Effector memory CD8-positive, alpha-beta T cell (primary cell): ENCODE results near the gene THG1L.
A peak's percentile ranks its signal among the peaks of the same experiment; 100 is the strongest.
"Not testable (repeated sequence)": the region's sequence is repeated elsewhere in the genome, so short reads cannot be mapped to it uniquely, and the experiment has no call there.

ENCODE experiments used
- ATAC-seq: fragments of 150-1000 bp; cut with Tn5 transposase; replicated peaks from 2 replicates; pipeline ENCODE4 v1.10.0; 2021; ENCODE audit warnings: mild to moderate bottlenecking, moderate library complexity
- DNase-seq, 3 experiments: peaks; one replicate each; pipeline ENCODE4 v3.0.0; 2021
- H3K27ac Mint-ChIP-seq, 2 donors: one replicate each; pipeline ENCODE4 v1.8.0; 2022; ENCODE audit warnings: mild to moderate bottlenecking in 2 of 2, mixed read lengths in 2 of 2, moderate library complexity in 2 of 2
- H3K27me3 Mint-ChIP-seq, 2 donors: one replicate each; pipeline ENCODE4 v1.8.0; 2022; ENCODE audit warnings: mixed read lengths in 2 of 2
- H3K36me3 Mint-ChIP-seq: one replicate; pipeline ENCODE4 v1.8.0; 2022; ENCODE audit warnings: mild to moderate bottlenecking, moderate library complexity, mixed read lengths; ENCODE audit not compliant: insufficient read depth
- H3K4me1 Mint-ChIP-seq, 2 donors: one replicate each; pipeline ENCODE4 v1.8.0; 2022; ENCODE audit warnings: low read depth in 2 of 2, mixed read lengths in 2 of 2
- H3K4me3 Mint-ChIP-seq, 2 donors: one replicate each; pipeline ENCODE4 v1.8.0; 2022; ENCODE audit warnings: mild to moderate bottlenecking in 2 of 2, mixed read lengths in 2 of 2, moderate library complexity in 2 of 2
- H3K9me3 Mint-ChIP-seq, 2 donors: one replicate each; pipeline ENCODE4 v1.8.0; 2022; ENCODE audit warnings: mixed read lengths in 2 of 2

Gene THG1L

GRCh38 chr5:157710882-157711281 lies 20.3 kb upstream of the THG1L start:
- DNase-seq (no peak), ATAC-seq (no peak)
- H3K27ac Mint-ChIP-seq = no peak overlapping the region
- H3K4me1 Mint-ChIP-seq = no peaks in the 10 kb centered on the region
- H3K9me3 Mint-ChIP-seq = no peaks in the 10 kb centered on the region
- no peaks in the 10 kb centered on the region for H3K36me3 Mint-ChIP-seq
- H3K4me3 Mint-ChIP-seq = no peak overlapping the region
- H3K27me3 Mint-ChIP-seq = peaks cover 4 to 5% of the 10 kb centered on the region in 2 donors

- no peak overlapping the region for H3K27ac Mint-ChIP-seq
- no peak overlapping the region for H3K4me3 Mint-ChIP-seq
- no peaks in the 10 kb centered on the region for H3K9me3 Mint-ChIP-seq
- ATAC-seq (no peak), DNase-seq (no peak)
- no peaks in the 10 kb centered on the region for H3K27me3 Mint-ChIP-seq
- H3K4me1 Mint-ChIP-seq = peaks cover 9 to 10% of the 10 kb centered on the region in 2 donors
- H3K36me3 Mint-ChIP-seq = no peaks in the 10 kb centered on the region
Measured at GRCh38 chr5:157713830-157714595, 17.2 kb upstream of the THG1L start.

GRCh38 chr5:157714596-157714864 lies 16.7 kb upstream of the THG1L start:
- no peaks in the 10 kb centered on the region for H3K9me3 Mint-ChIP-seq
- H3K27ac Mint-ChIP-seq = no peak overlapping the region
- H3K27me3 Mint-ChIP-seq = no peaks in the 10 kb centered on the region
- H3K4me3 Mint-ChIP-seq = no peak overlapping the region
- no peak for ATAC-seq
- H3K4me1 Mint-ChIP-seq = peaks cover 9 to 10% of the 10 kb centered on the region in 2 donors
- H3K36me3 Mint-ChIP-seq = no peaks in the 10 kb centered on the region
- no peak for DNase-seq

- Mint-ChIP-seq H3K36me3 (peaks cover 7% of the 10 kb centered on the region), H3K9me3 (no peaks in the 10 kb centered on the region), H3K4me1 (peaks cover 10% of the 10 kb centered on the region in 2 donors), H3K27me3 (no peaks in the 10 kb centered on the region), H3K4me3 (peak overlapping the region; percentile 17 to 33), H3K27ac (peak overlapping the region in 1 of 2 donors; percentile 75)
- DNase-seq = no peak
- peak; percentile 76 for ATAC-seq
Measured at GRCh38 chr5:157718519-157718918, 12.7 kb upstream of the THG1L start.

- ATAC-seq (no peak), DNase-seq (no peak)
- Mint-ChIP-seq H3K27ac (no peak overlapping the region), H3K27me3 (no peaks in the 10 kb centered on the region), H3K36me3 (peaks cover 7% of the 10 kb centered on the region), H3K4me3 (no peak overlapping the region), H3K9me3 (no peaks in the 10 kb centered on the region), H3K4me1 (peaks cover 10 to 16% of the 10 kb centered on the region in 2 donors)
Measured at GRCh38 chr5:157719245-157719644, 12.0 kb upstream of the THG1L start.

GRCh38 chr5:157721159-157721558 lies 10.1 kb upstream of the THG1L start:
- DNase-seq (no peak), ATAC-seq (no peak)
- peaks cover 7% of the 10 kb centered on the region for H3K36me3 Mint-ChIP-seq
- peaks cover 10 to 16% of the 10 kb centered on the region in 2 donors for H3K4me1 Mint-ChIP-seq
- H3K4me3 Mint-ChIP-seq = no peak overlapping the region
- H3K27me3 Mint-ChIP-seq = no peaks in the 10 kb centered on the region
- H3K27ac Mint-ChIP-seq = no peak overlapping the region
- H3K9me3 Mint-ChIP-seq = no peaks in the 10 kb centered on the region

GRCh38 chr5:157722895-157723294 lies 8.3 kb upstream of the THG1L start:
- H3K27me3 Mint-ChIP-seq, H3K4me3 Mint-ChIP-seq, DNase-seq, H3K27ac Mint-ChIP-seq, ATAC-seq, H3K9me3 Mint-ChIP-seq, H3K36me3 Mint-ChIP-seq: not testable (repeated sequence)
- H3K4me1 Mint-ChIP-seq = peaks cover 5 to 12% of the 10 kb centered on the region in 2 donors

GRCh38 chr5:157726607-157727006 lies 4.6 kb upstream of the THG1L start:
- H3K9me3 Mint-ChIP-seq, H3K4me3 Mint-ChIP-seq, ATAC-seq, DNase-seq, H3K27me3 Mint-ChIP-seq, H3K27ac Mint-ChIP-seq: not testable (repeated sequence)
- Mint-ChIP-seq H3K36me3 (peaks cover 12% of the 10 kb centered on the region), H3K4me1 (peaks cover 4 to 14% of the 10 kb centered on the region in 2 donors)

GRCh38 chr5:157727858-157728257 lies 3.4 kb upstream of the THG1L start:
- H3K27ac Mint-ChIP-seq, ATAC-seq, DNase-seq, H3K4me3 Mint-ChIP-seq, H3K27me3 Mint-ChIP-seq, H3K9me3 Mint-ChIP-seq: not testable (repeated sequence)
- H3K36me3 Mint-ChIP-seq = peaks cover 15% of the 10 kb centered on the region
- peaks cover 8 to 19% of the 10 kb centered on the region in 2 donors for H3K4me1 Mint-ChIP-seq

GRCh38 chr5:157729858-157730257 lies 1.4 kb upstream of the THG1L start:
- H3K4me1 Mint-ChIP-seq = peaks cover 8 to 12% of the 10 kb centered on the region in 2 donors
- no peak for DNase-seq
- no peak overlapping the region for H3K4me3 Mint-ChIP-seq
- peaks cover 17% of the 10 kb centered on the region for H3K36me3 Mint-ChIP-seq
- H3K27me3 Mint-ChIP-seq = no peaks in the 10 kb centered on the region
- no peak for ATAC-seq
- H3K27ac Mint-ChIP-seq = no peak overlapping the region
- no peaks in the 10 kb centered on the region for H3K9me3 Mint-ChIP-seq

- H3K4me3 Mint-ChIP-seq = peak overlapping the region; percentile 89 to 96
- no peaks in the 10 kb centered on the region for H3K27me3 Mint-ChIP-seq
- no peaks in the 10 kb centered on the region for H3K9me3 Mint-ChIP-seq
- peak overlapping the region; percentile 96 for H3K27ac Mint-ChIP-seq
- H3K4me1 Mint-ChIP-seq = peaks cover 8 to 12% of the 10 kb centered on the region in 2 donors
- ATAC-seq (no peak), DNase-seq (no peak)
- H3K36me3 Mint-ChIP-seq = peaks cover 19% of the 10 kb centered on the region
Measured at GRCh38 chr5:157730900-157731271, 334 bp upstream of the THG1L start.

- DNase-seq (no peak), ATAC-seq (no peak)
- Mint-ChIP-seq H3K27ac (peak overlapping the region; percentile 44 to 96), H3K4me3 (peak overlapping the region; percentile 89 to 96), H3K27me3 (no peaks in the 10 kb centered on the region), H3K4me1 (peaks cover 8 to 12% of the 10 kb centered on the region in 2 donors), H3K9me3 (no peaks in the 10 kb centered on the region), H3K36me3 (peaks cover 22% of the 10 kb centered on the region)
Measured at GRCh38 chr5:157732130-157732514, 902 bp downstream of the THG1L start.

GRCh38 chr5:157732596-157733262 lies 1.5 kb downstream of the THG1L start:
- no peak for ATAC-seq
- H3K4me1 Mint-ChIP-seq = peaks cover 8 to 12% of the 10 kb centered on the region in 2 donors

GRCh38 chr5:157734436-157734835 lies 3.2 kb downstream of the THG1L start:
- DNase-seq (no peak), ATAC-seq (no peak)
- Mint-ChIP-seq H3K36me3 (peaks cover 25% of the 10 kb centered on the region), H3K27ac (no peak overlapping the region), H3K27me3 (no peaks in the 10 kb centered on the region), H3K4me3 (no peak overlapping the region), H3K4me1 (peaks cover 8 to 12% of the 10 kb centered on the region in 2 donors), H3K9me3 (no peaks in the 10 kb centered on the region)

More at GRCh38 chr5:157732596-157733262, 1.5 kb downstream of the THG1L start:
- no peak for DNase-seq
- H3K27me3 Mint-ChIP-seq = no peaks in the 10 kb centered on the region
- H3K4me3 Mint-ChIP-seq = peak overlapping the region in 1 of 2 donors; percentile 96
- H3K9me3 Mint-ChIP-seq = no peaks in the 10 kb centered on the region
- peaks cover 22% of the 10 kb centered on the region for H3K36me3 Mint-ChIP-seq
- peak overlapping the region; percentile 44 to 96 for H3K27ac Mint-ChIP-seq
